GM10847 (cell line): Measurements from ENCODE around the gene PRRX1.

Experiments
- POLR2A ChIP-seq: IDR thresholded peaks from 2 replicates; pipeline ENCODE4 v1.6.1; 2011; ENCODE audit not compliant: insufficient read length; ENCODE audit errors: extremely low read depth

PRRX1 gene

DNA sequence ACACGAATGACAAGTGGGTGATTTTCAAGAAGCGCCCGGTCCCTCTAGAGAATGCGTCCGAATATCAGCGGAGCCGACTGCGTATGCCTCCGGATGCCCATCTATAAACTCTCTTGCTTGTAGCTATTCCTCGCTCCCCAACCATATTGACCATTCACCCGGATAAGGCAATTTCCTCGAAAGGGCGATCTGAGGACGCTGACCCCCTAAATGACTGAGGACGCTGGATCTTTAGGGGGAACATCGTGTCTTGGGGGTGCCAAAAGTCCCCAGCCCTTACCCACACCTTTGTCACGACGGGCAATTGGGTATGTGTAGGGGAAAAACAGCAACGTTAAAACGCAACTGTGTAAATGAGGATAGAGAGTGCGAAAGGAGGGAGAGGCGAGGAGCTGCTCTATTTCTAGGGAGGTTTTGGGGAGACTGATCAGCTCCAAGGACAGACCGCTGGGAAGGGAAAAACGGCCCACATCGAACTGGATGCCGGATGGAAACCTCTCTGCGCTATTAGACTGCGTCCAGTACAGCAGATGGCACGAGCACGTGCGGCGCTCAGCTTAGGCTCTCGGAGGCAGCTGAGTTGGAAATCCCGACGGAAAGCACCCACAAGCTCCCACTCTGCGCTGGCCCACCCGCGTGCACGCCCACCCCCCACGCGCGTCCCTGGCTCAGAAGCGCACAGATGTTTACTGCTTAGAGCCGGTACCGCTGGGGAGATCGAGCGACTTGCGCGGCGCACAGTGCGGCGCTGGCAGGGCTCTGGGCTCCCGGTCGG lies 2.9 kb upstream of the PRRX1 start:
- TF ChIP-seq POLR2A, result no peak

DNA sequence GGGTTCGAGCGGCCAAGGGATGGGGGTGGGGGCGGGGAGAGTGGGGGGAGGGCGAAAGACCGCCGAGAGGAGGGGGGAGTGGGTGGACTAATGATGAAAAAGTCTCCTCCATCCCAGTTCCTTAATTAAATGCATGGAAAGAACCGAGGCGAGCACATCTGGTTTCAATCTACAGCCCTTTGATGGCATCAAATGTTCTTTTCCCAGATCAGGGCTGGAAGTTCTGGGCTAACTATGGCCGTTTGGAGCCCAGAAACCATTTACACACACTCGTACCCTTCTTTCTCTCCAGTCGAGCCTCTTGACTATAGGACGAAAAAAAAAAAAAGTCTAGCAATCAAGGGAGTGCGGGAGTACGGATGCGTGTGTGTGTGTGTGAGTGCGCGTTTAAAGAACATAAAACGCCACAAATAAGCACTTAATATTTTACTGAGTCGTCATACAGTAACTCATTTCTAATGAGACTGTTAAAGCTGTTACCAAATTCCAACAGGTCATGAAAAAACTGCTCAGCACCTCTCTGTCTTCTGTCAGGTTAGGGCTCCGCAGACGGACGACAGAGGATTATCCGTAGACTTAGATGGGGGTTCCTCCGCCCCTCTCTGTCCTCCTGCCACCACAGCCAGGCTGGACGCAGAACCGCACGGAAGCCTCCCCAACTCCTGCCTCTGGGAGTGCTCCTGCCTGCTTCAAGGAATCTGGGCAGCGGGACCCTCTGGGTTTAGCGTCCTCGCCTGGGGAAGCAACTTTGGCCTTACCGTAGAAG lies 2.1 kb upstream of the PRRX1 start:
- no peak for TF ChIP-seq POLR2A

DNA sequence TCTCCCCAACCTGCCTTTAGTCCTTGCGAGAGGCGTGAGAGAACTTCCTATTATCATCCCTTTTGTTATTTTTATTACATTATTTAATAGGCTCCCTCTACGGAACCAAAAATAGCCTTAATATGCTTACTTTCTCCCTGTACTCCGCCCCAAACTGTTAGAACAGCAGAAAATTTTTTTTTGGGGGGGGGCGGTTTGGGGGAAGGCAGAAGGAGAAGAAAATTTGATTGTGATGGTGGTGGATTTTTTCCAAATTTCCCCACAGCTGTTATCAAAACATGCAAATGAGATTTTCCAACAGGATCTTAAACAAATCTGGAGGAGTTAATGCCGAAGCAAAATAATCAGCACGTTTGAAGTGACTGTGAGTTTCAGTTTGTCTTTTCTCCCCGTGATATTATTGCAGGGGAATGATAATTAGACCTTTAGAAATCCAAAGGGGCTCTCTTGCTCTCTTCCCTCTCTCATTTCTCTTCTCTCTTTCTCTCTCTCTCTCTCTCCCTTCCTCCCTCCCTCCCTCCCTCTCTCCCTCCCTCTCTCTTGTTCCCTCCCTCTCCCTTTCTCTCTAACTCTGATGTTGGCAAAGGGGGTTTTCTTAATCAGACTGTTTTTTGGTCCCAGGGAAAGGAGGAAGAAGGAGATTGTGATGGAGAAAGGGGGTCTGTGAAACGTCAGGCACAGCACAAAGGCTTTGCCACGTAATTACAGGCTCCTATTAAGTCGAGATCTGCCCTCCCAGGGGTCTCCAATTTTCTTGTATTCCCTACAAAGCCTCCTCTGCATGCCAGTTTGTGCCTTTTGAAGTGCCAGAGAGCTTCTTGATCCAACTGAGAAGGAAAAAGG lies 1.1 kb upstream of the PRRX1 start:
- no peak for TF ChIP-seq POLR2A

DNA sequence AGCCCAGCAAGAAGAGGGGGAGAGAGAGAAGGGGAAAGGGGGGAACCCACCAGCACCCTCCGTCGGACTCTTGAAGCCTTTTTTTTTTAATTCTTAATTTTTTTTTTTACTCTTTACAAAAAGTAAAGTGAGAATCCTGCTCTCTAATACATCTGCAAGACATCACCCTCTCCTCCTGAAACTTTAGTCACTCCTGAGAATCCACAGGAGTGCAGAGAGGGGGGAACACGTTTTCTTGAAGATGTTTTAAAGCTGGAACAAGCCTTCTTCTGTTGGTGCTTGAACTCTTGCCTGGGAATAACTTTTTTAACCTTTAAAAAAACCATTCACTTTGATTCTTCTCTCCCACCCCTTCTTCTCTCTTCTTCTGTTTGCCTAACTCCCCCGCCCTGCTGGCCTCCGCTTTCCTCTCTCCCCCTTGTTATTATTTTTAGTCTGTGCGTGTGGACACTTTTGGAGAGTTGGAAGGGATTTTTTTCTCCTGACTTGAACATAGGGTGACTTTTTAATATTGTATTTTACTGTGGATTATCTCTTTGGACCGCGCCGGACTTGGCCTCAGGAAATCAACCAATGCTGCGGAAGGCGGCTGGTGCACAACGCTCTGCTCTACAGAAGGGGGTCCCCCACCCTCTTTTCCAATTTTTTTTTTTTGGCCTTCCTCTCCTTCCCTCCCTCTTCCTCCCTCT lies 383 bp upstream of the PRRX1 start:
- TF ChIP-seq POLR2A, result no peak

DNA sequence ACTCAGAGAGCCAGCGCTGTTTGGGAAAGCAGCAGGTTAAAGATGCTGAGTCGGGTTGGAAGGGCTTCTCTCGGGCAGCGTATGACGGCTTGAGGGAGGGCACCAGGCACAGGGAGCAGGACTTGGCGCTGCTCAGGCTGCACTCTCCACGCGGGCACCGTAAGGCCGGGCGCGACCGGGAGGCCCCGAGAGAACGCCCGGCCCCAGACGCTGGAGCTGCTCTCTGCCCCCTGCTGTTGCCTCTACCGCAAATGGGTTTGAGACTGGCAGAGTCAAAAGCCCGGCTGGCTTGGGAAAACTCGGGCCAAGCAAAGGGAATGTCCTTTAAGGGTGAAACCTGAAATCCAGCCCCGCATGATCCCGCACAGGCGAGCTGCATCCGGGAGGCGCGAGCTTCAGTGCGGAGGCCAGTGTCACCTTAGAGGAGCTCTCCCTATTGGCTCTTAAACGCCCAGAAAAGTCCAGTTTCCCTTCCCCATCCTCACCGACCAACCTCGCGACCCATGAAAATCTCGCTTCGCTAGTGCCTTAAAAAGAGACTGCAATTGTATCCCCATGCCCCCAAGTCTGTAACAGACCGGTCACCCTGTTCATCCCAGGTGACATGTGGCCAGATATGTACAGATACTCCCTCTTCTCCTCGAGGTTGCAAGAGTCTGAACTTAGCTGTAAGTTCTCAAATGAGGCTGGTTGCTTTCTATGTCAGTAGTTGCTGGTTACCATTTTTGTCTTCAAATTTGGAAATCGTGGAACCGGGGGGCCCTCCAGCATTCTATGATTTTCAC lies 1.1 kb downstream of the PRRX1 start:
- no peak for TF ChIP-seq POLR2A

DNA sequence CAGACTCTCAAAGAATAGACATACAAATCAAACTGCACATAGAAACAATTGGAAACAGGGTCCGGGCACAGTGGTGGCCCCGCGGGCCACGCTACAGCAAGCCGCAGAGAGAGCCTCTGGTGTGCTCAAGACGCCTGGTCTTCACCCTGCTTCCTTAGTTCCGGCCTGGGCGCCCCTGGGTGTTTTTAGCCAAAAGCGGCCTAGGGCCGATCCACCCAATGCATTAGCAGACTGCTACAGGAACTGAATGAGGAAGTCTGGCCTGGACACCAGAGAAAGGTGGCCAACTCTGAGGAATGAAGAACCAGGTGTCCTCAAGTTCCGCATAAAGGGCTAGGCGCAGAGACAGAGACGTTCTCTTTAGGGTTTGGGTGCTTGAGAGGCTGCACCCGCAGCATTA lies 1.7 kb downstream of the PRRX1 start:
- TF ChIP-seq POLR2A, result no peak

DNA sequence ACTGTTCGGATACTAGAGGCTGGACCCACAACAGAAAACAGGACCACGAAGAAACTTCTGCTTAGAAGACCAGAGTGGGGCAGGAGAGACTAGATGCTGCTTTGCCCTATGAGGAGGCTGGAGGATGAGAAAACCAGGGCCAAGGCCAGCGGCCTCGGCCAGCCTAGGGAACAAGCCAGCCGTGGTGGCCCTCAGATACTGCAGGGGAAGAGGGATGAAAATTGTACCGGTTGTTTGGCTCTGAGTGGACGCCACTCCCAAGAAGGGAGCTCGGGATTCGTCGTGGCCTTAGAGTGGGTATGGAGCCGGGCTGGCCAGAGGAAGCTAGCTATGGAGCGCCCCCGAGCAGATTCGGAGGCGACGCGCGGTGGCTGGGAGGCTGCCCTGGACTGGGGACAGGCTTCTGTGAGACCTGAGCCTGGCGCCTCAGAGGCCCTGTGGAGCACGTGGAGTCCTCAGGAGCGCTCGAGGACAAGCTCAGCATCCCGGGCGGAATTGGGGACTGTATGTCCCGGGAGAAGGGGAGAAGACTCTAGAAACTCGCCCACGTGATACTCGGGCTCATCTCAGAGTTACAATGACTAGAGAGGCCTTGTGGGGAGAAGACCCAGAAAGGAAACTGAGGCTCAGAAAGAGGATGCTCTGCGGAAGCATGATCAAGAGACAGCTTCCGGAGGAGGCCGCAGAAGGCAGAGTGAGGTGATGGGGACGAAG lies 2.8 kb downstream of the PRRX1 start:
- no peak for TF ChIP-seq POLR2A

DNA sequence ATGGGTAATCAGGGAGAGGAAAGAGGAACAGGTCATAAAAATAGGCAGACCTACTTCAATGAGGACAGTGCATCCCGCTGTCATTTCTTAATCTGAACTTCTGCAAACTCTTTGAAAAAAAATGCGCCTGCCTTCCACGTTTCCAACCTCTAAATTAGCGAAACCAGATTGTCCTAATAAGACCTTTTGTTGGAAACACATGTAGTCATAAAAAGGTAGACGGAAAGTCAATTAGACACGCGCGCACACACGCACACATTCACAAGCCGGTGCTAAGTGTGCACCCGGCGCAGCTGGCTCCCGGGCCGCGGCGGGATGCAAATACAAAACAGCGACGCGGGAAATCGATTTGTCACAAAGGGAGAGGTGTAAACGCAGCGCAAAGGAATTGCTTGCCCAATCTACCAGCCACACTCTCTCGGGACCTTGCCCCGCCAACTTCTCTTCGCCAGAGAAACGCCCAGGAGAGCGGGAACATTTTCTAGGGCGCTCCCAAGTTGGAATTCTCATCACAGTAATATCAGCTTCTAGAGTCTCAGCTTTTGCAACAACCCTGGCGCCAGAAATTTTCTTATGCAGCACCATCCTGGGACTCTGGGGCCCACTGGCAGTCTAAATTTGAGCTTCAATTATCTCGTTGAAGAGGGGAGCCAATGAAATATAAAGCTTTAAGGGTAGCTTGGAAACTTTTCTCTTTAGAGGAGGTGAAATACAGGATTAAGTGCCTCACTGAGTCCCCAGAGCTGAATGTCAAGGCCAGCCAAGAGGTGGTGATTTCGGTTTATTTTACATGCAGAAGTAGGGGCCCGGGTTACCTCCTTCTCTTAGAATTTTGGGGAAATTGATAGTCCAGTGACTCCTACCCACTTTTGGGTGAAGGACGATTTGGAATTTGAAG lies 4.5 kb downstream of the PRRX1 start:
- TF ChIP-seq POLR2A, result no peak

DNA sequence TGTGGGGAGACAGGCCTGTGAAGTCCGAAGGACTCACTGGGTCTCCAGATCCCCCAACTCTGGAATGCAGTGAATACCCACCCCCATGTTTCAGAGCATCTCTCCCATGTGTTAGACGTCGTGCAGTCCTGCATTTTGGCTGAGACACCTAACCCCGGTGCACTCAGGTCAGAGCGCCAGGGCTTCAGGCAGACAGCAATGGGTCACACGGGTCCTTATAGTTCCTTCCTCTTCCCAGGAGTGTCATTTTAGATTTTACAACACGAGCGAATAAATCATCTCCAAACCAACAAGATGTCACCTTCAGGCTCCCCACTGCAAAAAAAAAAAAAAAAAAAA lies 5.1 kb downstream of the PRRX1 start:
- TF ChIP-seq POLR2A, result no peak

DNA sequence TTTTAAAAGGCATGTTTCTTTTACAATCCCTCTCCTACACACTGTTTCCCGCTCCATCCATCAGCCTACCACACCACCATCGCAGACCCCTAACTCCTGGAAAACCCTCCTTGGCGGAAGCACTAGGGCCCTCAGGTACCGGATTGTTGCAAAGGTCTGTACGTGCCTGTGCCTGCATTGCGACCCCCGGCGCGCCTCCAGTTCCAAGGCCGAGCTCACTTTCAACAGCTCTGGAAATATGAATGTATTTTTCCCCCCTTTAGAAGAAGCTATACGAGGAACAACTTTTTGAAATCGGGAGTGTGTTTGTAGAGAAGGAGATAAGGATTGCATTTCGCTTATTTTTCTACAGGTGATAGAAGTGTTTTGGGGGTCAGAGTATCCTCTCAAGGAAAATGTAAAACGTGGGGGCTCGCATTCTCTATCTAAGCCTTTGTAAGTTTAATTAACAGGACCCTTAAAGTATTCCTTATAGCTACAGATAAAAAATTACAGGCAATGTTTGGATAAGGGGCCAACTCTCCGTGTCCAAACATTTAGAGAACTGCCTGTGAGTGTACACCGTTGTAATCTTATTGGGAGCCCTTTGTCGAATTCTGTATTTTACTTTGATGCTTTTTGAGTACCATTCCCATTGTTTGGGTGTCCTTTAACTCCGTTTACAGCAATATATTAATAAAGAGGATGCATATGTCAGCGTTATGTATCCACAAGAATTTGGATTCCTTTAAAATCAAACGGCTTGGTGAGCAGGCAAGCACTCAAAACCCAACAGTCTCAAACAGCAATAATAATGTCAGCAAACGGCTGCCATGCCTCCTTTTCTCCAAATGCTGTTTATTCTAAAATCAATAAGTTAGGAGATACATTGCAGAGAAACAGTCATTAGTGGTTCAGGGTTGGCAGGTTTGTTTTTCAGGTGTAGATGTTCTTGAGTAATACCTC lies 5.9 kb downstream of the PRRX1 start:
- no peak for TF ChIP-seq POLR2A

DNA sequence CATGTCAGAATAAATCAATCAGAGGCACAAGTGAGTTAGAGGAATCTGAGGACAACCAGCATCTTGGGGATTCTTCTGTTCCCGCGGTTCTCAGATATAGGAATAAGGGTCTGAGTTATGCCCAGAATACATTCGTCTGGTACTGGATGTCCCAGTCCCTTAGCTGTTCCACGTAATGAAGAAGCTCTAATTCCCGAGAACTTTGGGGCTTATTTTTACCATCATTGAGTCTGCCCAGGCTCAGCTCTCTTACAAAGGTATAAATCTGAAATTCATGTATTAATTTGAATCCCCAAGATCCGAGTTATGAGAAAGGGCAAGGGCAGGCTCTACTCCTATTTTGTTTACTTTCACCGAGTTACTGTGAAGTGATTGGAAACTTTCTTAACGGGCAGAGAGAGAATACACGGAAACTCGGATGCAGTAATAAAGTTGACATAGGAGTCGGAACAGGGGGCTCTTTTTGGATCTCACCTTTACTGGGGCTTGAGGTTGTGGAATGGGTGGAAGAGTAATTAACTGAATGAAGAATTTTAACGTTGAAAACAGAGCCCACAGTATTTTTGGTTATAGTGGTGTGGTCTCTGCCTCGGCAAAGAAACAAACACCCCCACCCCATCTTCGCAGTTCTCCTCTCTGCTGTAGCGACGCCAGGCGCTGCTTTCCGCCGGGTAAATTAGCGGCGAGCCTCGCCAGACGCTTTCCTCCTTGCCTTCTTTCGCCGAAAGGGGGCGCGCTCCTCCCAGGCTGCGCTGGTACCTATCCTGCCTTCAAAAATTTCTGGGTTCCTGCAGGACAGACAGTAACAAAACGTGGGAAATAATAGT lies 7.1 kb downstream of the PRRX1 start:
- no peak for TF ChIP-seq POLR2A
